ENCODE data around the gene NEIL1.
"Not testable (repeated sequence)": the region's sequence is repeated elsewhere in the genome, so short reads cannot be mapped to it uniquely, and the experiment has no call there.

NEIL1 gene

DNA sequence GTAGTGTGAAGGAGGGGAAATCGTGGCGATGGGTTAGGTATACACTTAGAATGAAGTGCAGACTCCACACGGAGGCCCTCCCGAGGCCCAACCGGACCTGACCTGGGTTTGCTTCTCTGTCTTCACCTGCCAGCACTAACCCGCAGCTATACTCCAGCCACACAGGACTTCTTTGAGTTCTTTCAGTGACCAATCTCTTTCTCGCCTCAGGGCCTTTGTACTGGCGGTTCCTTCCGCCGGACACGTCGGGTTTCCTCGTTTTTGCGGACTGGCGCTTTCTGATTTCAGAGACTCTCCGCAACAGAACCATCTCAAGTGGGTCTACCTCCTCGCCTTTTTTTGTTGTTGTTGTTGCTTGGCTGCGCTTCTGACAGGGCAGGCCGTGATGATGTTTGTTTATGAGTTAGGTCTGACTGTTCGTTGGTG is at the start of gene NEIL1:
TSS of gene NEIL1 (plus strand) at position 244 of the 426 bp plus-strand sequence. CDS start 1,867 bp downstream, outside the sequence.
- in situ Hi-C loops (cut with MboI; ENCODE audit: low sequenced_read_pairs) = no loop called here

- in situ Hi-C loops (cut with MboI; ENCODE audit: low sequenced_read_pairs) = not testable (repeated sequence)
Observed at GRCh38 chr15:75298541-75299310, 48.1 kb upstream of the NEIL1 start.

- in situ Hi-C loops (cut with MboI; ENCODE audit: low sequenced_read_pairs) = not testable (repeated sequence)
Observed at GRCh38 chr15:75299311-75299688, 47.5 kb upstream of the NEIL1 start.

GRCh38 chr15:75300026-75300425 is 46.8 kb upstream of the NEIL1 start:
- in situ Hi-C loops (cut with MboI; ENCODE audit: low sequenced_read_pairs) = not testable (repeated sequence)

DNA sequence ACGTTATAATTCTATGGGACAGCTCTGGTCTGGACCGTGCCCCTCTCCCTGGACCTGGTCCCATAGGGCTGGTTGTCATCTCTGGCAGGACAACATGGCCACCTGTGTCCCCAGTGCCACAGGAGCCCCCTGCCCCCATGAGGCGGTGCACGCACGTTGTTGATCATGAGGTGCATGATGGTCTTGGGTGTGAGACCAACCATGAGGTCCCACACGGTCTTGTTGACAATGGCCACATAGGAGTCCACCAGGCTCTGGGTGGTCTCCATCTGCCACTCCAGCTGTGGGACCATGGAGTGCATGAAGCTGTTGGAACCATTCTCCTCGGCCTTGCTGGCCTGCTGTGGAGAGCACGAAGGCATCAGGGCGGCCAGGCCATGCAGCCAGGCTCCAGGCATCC is 44.5 kb upstream of the NEIL1 start:
- in situ Hi-C loops (cut with MboI; ENCODE audit: low sequenced_read_pairs) = no loop called here

- in situ Hi-C loops (cut with MboI; ENCODE audit: low sequenced_read_pairs) = not testable (repeated sequence)
Observed at GRCh38 chr15:75302753-75303152, 44.1 kb upstream of the NEIL1 start.

DNA sequence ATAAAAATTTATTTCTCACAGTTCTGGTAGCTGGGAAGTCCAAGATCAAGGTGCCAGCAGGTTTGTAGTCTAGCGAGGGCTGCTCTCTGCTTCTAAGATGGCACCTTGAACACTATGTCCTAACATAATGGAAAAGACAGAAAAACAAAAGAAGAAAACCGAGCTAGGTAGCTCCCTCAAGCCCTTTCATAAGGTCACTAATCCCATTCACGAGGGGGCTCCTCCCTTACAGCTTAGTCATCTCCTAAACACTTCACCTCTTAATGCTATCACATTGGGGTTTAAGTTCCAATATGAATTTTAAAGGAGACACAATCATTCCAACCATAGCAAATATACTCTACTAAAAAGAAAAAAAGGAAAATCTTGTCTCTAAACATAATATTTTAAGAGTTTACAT is 40.7 kb upstream of the NEIL1 start:
- in situ Hi-C loops (cut with MboI; ENCODE audit: low sequenced_read_pairs) = no loop called here

- in situ Hi-C loops (cut with MboI; ENCODE audit: low sequenced_read_pairs) = no loop called here
Observed at GRCh38 chr15:75307778-75308390, 39.0 kb upstream of the NEIL1 start.

GRCh38 chr15:75309711-75310110 is 37.1 kb upstream of the NEIL1 start:
- in situ Hi-C loops (cut with MboI; ENCODE audit: low sequenced_read_pairs) = no loop called here

DNA sequence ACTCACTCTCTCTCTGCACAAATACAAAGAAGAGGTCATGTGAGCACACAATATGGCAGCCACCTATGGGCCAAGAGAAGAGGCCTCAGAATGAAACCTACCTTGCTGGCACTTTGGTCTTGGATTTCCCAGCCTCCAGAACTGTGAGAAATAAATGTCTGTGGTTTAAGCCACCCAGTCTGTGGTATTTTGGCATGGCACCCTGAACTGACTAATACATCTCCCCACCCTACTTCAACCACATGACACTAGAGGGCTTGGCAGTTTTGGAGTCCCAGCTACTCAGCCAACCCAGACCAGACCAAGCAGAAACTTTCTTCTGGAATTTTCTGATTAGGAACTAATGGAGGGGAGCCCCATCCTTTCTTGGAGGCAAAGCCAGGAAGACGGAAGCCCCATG is 34.3 kb upstream of the NEIL1 start:
- in situ Hi-C loops (cut with MboI; ENCODE audit: low sequenced_read_pairs) = not testable (repeated sequence)

GRCh38 chr15:75313116-75313845 is 33.6 kb upstream of the NEIL1 start:
- in situ Hi-C loops (cut with MboI; ENCODE audit: low sequenced_read_pairs) = no loop called here

DNA sequence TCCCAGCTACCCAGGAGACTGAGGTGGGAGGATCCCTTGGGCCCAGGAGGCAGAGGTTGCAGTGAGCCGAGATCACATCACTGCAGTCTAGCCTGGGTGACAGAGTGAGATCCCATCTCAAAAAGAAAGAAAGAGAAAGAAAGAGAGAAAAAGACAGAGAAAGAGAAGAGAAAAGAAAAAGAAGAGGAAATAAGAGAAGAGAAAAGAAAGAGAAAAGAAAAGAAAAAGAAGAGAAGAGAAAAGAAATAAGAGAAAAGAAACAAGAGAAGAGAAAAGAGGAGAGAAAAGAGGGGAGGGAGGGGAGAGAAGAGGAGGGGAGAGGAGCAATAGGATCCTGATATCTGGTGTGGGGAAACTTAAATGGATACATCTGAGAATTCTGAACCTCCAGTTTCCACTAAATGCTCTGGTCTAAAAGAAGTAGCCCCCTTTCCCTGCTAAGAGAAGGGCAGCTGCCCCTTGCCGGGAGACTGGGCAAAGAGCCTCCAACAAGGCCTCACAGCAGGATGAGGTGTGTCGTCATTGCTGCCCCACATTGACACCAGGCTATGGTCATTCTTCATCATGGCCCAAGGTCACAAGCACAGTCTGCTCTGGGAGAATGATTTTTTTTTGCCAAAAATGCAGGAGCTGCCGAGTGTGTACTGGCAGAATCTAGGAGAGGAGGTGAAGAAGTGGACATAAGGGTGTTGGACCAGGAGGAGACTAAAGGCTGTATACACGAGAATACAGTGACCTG is 32.1 kb upstream of the NEIL1 start:
- in situ Hi-C loops (cut with MboI; ENCODE audit: low sequenced_read_pairs) = no loop called here

DNA sequence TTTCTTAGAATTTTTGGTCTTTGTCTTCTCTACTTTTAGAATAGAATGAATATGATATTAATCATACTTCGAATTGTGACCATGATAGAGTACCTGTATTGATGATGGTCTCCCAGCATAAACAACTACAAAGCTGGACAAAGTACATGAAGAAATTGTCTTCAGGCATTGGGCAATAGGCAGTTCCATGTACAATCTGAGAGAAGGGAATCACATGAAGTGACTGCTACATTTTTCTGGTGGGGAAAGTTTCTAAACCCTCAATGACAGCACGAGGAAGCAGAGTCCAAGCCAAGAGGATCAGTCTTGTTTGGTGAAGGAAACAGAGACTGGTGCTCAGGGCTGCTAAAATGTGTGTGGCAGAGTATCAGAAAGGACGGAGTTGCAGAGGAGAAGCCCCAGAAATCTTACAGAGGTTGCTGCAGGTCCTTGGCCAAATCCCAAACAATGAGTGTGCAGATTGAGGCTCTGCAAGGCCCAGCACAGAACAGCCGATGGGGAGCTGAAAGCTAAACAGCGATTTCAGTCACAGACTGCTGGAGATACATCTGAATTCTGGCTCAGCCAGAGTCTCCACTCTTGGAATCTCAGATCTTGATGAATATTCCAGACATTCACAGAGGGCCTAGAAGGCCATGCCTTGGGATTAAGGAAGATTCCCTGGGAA is 27.5 kb upstream of the NEIL1 start:
- in situ Hi-C loops (cut with MboI; ENCODE audit: low sequenced_read_pairs) = not testable (repeated sequence)

- in situ Hi-C loops (cut with MboI; ENCODE audit: low sequenced_read_pairs) = no loop called here
Observed at GRCh38 chr15:75321711-75322110, 25.1 kb upstream of the NEIL1 start.

GRCh38 chr15:75325922-75326321 is 20.9 kb upstream of the NEIL1 start:
- in situ Hi-C loops (cut with MboI; ENCODE audit: low sequenced_read_pairs) = no loop called here

- in situ Hi-C loops (cut with MboI; ENCODE audit: low sequenced_read_pairs) = no loop called here
Observed at GRCh38 chr15:75327005-75327404, 19.8 kb upstream of the NEIL1 start.

- in situ Hi-C loops (cut with MboI; ENCODE audit: low sequenced_read_pairs) = no loop called here
Observed at GRCh38 chr15:75327491-75327890, 19.3 kb upstream of the NEIL1 start.

- in situ Hi-C loops (cut with MboI; ENCODE audit: low sequenced_read_pairs) = no loop called here
Observed at GRCh38 chr15:75328493-75329314, 18.1 kb upstream of the NEIL1 start.

DNA sequence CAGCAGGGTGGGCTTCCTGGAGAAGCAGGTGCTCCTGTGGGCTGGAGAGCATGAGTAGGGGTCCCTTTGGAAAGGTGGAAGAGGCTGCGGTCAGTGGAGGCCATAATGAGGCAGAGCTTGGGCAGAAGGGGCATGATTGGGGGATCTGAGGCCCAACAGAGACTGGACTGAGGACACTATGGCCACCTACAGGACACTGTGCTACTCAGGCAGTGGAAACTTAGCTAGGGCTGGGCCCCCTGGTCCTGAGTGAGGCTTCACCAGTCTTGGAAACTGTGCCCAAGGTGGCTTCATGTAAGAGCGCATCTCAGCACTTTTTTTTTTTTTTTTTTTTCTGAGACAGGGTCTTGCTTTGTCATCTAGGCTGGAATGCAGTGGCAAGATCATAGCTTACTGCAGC is 17.3 kb upstream of the NEIL1 start:
- in situ Hi-C loops (cut with MboI; ENCODE audit: low sequenced_read_pairs) = no loop called here

GRCh38 chr15:75332093-75332492 is 14.7 kb upstream of the NEIL1 start:
- in situ Hi-C loops (cut with MboI; ENCODE audit: low sequenced_read_pairs) = not testable (repeated sequence)

Measured in HL-60/S4 treated with retinoic acid at 250 ng/mL for 4 days and 3 days (cell line).